Stimulated activated CD8-positive, alpha-beta memory T cell treated with anti-CD3 and anti-CD28 coated beads, Interleukin-2, amount 100 ng/mL, for 1 hour (primary cell): ENCODE measurements around the gene MRPS25.
"Not testable (repeated sequence)": the region's sequence is repeated elsewhere in the genome, so short reads cannot be mapped to it uniquely, and the experiment has no call there.

Experiments
- DNase-seq, 2 donors: peaks; one replicate each; pipeline ENCODE4 v3.0.0-alpha.2; 2020; ENCODE audit warnings: low read depth in 2 of 2

Gene MRPS25

DNA sequence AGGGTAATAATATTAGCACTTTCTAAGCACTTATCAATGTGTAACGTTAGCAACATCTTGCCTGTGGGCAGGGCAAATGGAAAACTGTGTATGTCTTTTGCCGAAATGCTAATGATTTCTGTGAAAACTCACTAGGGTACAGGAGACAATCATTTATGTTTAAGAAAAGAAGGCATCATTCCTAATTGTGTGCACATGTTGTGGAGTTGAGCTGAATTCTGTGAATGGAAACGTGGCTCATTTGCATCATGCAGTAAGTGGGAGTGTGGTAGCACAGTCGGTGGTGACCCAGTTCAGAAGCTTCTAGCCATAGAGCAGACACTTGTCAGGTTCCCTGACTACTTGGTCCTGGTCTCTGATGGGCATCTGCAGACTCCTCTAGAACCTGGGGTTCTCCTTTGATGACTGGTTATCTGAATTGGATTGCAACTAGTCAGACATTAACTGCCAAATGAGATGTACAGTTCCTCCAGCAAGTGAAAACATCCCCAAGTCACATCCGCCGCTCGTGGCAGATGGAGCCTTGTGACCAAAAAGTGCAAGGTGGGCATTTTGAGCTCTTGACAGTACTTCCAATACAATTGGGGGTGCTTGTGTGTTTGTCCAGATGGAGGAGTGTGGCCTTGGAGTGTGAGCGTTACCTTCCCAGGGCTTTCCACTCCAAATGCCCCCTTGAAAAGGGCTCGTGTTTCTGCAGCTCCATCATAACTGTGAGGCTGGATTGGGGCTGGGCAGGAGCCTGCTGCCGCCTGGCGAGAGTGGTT is 21.5 kb downstream of the MRPS25 start:
- no peak for DNase-seq

DNA sequence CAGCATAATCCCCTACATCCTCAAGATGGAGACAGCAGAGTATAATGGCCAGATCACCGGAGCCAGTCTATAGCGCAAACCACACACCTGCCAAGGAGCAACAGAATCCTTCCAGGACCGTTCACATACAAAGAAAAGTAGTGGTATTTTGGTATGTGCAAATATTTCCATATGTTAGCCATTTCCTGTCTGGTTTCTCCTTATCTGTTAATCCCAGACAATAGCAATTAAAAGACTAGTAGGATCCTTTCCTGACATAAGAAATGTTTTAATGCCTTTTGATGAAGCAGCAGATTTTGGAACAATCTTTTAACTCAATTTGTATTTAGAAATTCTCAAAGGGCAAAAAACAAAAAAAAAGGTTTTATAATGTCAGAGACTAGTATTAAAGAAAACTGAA is 22.2 kb downstream of the MRPS25 start:
- no peak for DNase-seq

DNA sequence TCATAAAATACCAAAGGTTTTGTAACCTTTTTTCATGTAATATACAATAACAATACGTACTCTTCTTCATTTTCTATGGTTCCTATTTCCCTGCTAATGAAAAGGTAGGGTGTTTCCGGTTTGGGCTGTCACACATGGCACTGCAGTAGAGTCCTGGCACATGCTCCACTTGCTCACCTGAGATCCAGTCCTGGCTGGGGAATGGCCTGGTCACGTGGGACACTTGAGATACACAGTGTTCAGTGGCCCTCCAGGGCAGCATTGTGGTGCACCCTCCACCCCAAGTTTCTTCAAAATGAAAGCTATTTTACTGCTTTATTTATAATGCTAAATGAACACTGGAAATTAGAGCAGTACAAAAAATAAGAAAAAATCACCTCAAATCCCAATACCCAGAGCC is 23.2 kb downstream of the MRPS25 start:
- DNase-seq: no peak

DNA sequence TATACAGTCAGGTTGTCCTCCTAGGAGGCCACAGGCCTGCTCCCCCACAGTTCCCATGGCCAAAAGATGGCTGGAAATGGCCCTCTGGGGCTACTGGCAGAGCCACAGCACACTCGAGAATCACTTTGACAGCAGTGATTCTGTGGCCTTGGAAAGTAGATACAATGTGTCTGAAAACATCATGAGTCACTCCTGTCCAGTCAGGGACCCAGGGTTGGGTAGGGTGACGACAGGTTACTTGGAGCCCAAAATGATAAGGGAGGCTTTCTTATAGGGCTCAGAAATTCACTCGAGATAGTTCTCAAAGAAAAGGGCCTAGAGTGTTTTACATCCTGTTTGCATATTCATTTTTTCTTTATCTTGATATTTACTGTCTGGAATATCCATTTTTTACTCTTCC is 24.3 kb downstream of the MRPS25 start:
- DNase-seq: no peak

DNA sequence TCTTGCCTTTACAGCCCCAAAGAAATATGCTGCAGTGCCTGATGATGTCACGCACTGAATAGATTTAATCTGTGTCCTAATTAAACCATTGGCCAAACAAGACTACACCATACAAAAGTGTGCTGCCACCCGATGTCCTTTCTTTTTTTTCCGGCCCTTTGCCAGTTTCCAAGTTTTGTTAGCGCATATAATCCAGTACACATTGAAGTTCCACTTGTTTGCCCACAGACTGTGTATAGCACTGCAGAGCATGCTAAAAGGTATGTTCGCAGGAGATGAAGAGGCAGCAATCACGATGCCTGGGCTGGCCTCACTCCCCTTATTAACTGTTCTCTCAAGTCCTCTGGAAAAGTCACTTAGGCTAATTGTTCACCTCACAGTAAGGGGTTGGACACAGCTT is 26.8 kb downstream of the MRPS25 start:
- DNase-seq: no peak

DNA sequence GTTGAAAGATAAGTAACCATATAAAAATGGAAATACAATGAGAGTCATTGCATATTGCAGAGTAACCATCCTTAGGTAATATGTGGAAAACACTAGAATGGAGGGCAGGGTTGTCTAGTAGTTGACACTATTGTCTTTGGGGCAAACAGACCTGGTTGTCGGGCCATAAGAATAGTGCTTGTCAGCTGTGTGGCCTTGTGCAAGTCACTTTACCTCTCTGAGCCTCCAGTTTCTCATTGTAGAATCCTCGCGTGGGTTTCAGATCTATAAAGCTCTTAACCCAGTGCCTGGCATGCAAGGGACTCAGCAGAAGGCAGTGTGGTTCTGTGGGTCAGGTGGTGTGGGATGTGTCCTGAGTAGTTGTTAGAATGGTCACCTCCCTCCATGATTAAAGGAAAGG is 32.0 kb downstream of the MRPS25 start:
- DNase-seq: no peak

DNA sequence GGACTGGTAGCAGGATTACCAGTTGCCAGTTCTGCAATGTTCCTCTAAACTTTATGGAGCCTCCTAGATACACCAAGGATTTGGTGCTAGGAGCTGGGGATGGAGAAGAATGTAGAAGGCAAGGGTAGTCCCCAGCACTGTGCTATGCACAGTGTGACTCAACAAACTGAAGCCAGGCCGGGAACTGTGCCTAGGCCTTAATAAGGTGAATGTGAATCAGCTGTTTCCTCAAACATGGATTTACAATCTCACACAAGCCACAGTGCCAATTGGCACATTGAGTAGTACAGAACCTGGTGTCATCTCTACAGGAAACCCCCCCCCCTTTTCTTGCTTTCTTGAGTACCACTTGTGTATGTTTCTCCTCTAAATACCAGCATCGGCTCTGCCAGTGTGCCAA is 32.5 kb downstream of the MRPS25 start:
- DNase-seq: no peak

DNA sequence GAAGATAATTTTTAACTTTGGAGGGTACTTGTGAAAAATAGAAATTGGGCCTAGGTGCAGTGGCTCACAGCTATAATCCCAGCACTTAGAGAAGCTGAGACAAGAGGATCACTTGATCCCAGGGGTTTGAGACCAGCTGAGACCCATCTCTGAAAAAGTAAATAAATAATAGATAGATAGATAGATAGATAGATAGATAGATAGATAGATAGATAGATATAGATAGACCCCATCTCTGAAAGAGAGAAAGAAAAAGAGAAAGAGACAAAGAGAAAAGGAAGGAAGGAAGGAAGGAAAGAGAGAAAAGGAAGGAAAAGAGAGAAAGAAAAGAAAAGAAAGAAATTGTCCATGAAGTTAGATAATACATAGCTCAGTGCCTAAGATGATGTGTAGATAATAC is 35.5 kb downstream of the MRPS25 start:
- DNase-seq: no peak

DNA sequence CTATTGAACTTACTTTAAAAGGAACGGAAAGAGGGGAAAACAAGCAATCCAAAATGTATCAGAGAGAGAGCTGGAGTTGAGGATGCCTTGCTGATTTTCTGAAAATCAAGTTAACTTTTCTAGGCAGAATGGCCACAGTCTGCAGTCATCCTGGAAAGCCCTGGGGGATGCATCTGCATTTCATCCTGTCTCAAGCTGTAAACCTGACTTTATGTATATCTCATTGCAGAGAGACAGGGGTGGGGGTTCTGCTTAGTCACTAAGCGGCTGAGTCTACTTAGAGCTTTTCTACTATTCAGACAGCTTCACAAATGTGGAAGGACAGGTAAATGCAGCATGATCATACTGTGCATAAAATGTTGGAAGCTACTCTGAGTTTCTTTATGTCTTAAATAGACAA is 41.4 kb downstream of the MRPS25 start:
- DNase-seq: no peak

DNA sequence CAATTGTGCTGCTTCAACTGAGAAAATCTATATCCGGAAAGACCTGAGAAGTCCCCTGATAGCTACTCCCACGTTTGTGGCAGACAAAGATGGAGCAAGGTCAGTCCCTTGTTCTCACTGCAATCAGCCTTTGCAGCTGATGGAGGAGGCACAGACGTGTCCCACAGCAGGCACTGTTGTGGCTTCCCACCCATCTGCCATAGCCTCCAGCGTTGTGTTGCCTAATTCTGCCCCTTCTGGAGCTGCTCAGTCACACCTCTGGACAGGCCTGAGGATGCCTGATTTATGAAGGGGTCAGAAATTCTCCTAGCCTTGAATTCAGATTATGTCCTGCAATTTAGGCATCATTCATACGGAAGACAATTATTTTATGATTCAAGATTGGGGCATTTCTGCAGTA is 41.9 kb downstream of the MRPS25 start:
- DNase-seq: no peak

DNA sequence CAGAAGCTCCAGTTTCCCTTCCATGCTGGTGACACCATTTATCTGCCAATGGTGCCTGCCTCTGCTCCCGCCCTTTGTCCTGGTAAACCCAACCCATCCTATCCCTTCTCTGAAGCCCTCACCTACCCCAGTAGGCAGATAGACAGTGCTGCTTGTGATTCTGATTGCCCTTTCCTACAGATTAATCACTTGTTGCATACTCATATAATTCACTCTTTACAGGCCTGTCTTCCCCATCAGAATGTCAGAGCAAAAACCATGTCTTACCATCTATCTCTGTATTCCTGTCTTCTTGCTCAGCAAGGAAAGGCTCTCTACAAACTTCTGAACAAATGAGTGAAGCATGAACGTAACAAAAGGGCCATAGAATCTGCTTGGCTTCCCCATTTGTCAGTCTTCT is 47.9 kb downstream of the MRPS25 start:
- DNase-seq: no peak

DNA sequence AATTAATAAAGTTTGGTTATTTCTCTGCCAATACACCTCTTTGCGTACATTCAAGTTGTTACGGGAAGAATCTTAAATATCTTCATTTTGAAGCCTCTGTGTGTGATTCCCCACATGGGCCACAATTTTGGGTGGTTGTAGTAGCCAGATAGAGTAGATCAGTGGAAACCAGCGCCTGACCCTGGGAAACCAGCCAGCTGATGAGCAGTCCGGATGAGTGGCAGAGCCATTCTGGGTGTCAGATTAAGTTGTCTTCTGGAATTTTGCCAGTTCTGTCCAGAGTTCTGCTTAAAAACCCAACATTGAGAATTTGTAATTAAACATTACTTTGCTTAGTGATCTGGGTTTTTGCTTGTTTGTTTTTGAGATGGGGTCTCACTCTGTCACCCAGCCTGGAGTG is 49.7 kb downstream of the MRPS25 start:
- DNase-seq: no peak

DNA sequence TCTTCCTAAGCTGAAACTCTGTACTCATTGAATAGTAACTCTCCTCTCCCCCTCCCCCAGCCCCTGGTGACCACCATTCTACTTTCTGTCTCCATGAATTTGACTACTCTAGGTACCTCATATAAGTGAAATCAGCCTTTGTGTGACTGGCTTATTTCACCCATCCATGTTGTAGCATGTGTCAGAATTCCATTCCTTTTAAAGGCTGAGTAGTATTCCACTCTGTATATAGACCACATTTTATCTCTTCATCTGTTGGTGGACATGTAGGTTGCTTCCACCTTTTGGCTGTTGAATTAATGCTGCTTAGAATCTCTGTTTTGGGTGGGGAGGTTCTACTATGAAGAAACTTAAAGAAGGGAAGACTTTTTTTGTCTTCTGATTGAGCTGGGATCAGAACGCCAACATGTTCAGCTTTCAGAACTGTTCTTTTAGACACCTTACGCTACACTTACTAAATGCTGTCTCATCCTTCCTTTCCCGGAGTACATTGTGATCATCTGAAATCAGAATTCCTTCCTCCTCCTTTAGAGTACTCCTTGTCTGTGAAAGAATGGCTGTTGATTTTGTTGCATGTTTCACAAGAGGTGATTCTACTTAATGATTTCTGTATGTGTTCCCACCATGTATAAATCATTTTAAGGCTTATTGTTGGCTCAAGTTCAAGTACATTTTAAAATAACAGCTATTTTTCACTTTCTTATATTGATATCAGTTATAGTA is 50.3 kb downstream of the MRPS25 start:
- DNase-seq: no peak

DNA sequence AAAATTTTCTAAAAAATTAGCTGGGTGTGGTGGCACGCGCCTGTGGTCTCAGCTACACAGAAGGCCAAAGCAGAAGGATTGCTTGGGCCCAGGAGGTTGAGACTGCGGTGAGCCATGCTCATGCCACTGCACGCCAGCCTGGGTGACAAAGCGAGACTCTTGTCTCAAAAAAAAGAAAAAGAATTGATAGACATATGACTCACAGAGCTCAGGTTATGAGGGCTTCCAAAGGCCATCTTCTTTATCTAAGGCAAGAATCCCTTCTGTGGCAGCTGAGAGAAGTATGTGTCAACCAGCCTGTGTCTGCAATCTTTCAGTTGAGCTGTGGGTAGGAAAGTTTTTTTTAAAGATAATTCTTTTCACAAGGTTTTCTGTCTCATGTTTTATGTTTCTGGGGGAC is 53.9 kb downstream of the MRPS25 start:
- no peak for DNase-seq

DNA sequence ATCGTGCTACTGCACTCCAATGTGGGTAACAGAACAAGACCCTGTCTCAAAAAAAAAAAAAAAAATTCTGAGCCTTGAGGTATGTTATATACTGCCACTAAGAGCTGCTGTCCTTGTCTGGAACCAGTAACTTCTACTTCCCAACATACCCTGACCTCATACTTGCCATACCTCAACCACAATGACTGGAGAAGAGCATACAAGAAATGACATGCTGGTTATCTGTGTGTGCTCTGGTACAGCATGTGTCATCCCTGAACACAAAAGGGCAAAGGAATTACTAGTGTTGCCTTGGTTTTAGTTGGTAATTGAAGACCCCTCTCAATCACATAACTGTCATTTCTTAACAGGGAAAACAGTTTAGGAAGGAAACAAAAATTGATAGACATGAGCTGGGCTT is 54.5 kb downstream of the MRPS25 start:
- no peak for DNase-seq

DNA sequence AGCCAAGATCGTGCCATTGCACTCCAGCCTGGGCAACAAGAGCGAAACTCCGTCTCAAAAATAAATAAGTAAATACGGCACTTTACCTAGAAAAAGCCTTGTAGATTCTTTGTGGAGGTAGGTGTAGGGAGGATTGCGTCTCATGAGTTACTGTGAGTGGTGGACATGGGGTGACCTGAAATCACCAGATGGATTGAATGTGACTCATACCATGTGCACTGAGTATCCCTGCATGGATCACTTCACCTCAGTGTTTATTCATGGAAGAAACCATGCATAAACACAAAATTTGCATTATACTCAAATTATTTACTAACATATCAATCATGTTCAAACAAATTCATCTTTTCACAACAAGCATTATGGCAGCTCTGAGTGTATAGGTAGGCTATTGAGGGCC is 55.9 kb downstream of the MRPS25 start:
- DNase-seq: no peak

DNA sequence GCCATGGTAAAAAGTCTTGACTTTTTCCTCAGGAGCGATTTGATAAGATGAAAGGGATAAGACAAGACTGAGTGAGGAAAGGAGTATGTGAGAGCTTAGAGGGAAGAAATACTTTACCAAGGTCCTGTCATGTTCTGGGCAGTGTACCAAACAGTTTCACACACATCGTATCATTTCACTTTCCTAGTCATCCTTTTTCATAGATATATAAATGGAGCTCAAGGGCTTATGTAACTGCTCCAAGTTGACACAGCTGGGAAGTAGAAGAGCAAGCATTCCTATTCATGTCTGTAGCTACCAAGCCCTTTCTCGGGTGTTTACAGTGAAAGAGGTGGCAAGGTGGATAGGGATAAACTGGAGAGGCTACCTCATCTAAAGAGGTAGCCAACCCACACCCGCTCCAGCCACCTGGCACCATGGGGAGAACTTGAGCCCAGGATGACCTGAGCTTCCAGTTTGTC is 57.4 kb downstream of the MRPS25 start:
- no peak for DNase-seq

DNA sequence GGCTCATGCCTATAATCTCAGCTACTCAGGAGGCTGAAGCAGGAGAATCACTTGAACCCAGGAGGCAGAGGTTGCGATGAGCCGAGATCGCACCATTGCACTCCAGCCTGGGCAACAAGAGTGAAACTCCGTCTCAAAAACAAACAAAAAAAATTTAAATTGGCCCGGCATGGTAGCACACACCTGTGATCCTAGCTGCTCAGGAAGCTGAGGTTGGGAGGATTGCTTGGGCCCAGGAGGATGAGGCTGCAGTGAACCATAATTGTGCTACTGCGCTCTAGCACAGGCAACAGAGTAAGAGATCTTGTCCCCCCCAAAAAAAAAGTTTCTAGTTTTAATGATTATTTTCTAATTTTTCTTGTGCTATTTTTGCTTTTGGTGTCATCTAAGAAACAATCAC is 65.9 kb downstream of the MRPS25 start:
- not testable (repeated sequence) for DNase-seq
